GM12873 (cell line): ENCODE data around the gene CACNA2D4.
A peak's percentile ranks its signal among the peaks of the same experiment; 100 is the strongest.

Experiments used
- CTCF ChIP-seq: IDR thresholded peaks from 2 replicates; pipeline ENCODE4 v1.5.1; 2012; ENCODE audit warnings: low read depth, mild to moderate bottlenecking, moderate library complexity, low read length, control low read depth; ENCODE audit not compliant: insufficient read depth; ENCODE audit errors: missing control alignments

Gene CACNA2D4

DNA sequence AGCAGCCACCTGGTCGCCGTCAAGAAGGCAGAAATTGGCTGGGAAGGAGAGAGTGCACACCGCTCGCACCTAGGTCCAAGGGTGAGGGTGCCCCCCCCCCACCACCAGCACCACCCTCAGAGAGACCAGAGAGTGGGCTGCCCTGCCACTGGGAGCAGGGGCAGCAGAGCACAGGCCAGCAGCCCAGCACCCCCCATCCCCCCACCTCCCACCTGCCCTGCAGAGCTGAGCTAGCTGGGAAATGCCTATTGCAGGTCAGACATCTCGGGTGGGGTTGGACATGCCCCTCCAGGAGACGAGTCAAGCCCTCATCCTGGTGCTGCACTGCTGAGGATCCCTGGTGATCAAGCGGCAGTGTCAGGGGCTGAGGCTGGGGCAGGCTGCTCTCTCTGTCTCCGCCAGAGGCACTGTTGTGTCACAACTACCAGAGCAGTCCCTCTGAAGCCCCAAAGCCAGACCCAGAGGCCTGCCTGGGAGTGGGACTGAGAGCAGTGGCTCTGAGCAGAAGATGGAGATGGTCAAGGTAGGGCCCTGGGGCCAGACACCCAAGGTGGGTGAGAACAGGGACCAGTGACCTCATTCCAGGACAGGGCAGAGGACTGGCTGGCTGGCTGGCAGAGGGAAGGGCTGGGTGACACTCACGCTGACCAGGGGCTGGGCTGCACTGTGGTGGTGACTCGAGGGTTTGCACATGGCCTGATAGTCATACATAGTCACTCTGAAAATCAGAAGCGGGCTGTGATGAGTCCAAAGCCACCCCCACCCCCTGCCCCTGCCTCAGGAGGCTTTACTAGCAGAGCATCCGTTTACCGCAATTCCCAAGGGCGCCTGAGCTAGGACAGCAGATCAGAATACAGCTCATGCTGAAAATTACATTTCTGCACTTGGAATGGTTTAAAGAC, 117.8 kb downstream of the CACNA2D4 start:
- peak; percentile 78 for TF ChIP-seq CTCF

DNA sequence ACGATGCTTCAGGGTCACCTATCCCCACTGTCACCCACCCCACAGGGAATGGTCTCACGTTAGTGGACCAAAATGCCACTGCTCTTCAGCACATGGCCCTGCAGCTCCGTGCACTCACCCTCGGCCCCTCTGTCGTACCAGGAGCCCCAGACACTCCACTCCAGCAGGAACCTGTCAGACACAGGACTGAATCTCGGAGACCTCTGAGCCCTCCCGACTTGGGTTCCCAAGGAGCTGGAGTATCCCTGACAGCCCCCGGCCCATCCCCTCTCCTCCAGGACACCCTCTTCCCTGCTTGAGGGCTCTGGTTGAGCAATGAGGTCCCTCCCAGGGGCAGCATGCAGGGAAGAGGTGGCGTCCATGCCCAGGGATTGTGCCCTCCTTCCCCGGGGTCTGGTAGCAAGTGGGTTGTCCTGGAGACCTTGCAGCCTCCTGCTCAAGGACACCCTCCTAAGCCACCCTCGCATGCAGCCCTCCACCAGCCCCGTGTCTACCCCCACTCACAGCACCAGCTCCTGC, 118.5 kb downstream of the CACNA2D4 start:
- TF ChIP-seq CTCF: no peak

- TF ChIP-seq CTCF: no peak
Measured at GRCh38 chr12:1799051-1799881, 119.2 kb downstream of the CACNA2D4 start.

- TF ChIP-seq CTCF: no peak
Measured at GRCh38 chr12:1798641-1799020, 119.8 kb downstream of the CACNA2D4 start.

GRCh38 chr12:1797991-1798640, 120.3 kb downstream of the CACNA2D4 start:
- no peak for TF ChIP-seq CTCF

DNA sequence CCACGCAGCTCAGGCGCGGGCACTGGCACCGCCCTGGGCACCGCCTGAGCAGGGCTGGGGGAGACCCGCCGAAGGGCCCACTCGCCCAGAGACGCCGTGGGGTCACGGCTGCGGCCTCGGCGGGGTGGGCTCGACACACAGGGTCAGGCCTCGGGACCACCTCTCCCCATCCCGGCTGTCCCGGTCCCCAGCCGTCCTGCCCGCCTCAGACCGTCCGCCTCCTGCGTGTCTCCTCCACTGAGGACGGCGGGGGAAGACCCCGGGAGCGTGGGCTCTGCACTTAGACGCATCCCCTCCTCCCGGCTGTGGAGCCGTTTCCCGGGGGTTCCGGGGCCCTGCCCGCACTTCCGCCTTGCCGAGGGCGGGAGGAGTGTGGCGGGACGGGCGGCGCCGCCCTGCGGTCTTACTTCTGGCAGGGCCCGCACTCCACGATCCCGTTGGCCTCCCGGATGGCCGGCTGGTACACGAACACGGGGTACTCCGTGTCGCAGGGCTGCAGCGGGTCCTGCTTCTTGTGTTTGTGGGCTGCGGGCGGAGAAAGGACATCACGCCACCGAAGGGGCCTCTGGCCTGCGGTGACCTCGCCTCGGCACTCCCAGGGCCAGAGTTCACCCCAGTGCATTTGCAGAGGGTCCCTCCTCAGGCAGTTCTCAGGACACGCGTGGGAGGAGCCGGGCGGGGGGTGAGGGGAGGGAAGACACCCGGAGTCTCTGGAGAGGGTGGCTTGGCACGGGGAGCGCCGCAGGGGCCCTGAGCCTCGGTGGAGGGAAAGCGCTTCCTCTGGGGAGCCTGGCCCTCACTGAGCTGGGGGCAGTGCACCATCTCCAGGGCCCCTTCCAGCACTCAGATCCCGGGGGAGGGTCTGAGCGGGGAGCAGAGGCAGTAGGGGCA, 121.2 kb downstream of the CACNA2D4 start:
- TF ChIP-seq CTCF: no peak
